ENCODE results near the gene THOC7.

The THOC7 gene

GRCh38 chr3:63863150-63864007 is at the start of gene THOC7, which contains the start of gene ATXN7:
THOC7 (minus strand) TSS chr3:63863805; CDS start chr3:63863790, 15 bp downstream.
ATXN7 (plus strand) TSS chr3:63863867; CDS start chr3:63912599, 48,732 bp downstream.
- peak; percentile 73 for DNase-seq

DNA sequence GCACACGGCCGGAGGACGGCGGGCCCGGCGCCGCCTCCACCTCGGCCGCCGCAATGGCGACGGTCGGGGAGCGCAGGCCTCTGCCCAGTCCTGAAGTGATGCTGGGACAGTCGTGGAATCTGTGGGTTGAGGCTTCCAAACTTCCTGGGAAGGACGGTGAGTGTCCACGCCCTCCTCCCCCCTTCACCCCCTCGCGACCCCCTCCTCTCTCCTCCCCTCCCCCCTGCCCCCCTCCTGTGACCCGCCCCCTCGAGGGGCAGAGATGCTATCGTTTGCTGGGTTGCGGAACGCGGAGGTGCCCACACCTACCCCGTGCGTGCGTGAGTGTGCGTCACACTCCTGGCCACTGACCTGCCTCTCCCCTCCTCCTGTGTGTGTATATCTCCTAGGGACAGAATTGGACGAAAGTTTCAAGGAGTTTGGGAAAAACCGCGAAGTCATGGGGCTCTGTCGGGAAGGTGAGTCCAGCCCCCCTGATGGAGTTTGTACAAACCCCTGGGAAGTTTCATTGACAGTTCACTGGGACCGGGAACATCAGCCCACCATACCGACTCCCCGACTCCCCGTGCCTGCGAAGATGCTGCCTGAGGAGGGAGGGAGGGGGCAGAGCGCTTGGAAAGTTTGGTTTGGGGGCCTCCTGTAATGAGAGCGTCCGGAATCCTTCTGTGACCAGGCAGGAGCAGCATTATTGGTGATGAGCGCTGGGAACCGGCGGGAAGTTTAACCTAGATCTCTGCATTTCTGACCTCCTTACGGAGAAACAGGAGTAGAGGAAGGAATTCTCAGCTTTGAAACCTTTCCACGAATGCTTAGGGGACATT is 49.4 kb upstream of the THOC7 start:
- peak; percentile 56 for DNase-seq

DNA sequence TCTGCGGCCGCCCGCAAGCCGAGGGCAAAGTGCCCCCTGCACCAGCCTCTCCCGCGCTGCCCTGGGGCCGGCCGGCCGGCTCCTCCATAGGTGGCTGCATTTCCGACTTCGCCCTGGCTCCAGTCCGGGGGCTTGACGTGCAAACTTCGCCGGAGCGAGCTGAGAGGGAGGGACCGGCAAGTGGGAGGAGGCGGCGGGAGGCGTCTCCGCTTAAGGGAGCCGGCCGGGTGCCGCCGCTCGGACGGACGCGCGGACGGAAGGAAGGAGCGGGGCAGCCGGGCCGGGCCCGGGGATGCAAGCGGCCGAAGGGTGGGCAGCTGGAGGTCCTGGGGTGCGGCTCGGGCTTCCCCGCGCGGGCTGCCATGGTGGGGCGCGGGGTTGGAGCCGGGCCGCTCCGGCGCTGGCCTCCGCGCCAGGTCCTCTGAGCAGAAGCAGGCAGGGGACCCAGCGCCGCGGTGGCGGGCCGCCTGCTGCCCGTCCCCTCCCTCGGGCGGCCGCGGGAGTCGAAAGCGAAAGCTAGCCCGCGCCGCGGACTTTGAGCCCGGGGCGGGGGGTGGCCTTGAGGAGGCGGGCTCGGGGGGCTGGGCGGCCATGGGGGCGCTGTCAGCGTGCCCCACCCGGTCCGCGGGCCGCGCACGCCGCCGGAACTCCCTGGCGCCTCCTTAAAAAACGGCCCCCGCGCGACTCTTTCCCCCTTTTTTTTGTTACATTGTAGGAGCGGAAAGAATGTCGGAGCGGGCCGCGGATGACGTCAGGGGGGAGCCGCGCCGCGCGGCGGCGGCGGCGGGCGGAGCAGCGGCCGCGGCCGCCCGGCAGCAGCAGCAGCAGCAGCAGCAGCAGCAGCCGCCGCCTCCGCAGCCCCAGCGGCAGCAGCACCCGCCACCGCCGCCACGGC is 48.5 kb upstream of the THOC7 start, which contains the start of gene SCAANT1:
SCAANT1 (minus strand) TSS at position 511 of the 895 bp plus-strand sequence.
- peak; percentile 86 for DNase-seq

DNA sequence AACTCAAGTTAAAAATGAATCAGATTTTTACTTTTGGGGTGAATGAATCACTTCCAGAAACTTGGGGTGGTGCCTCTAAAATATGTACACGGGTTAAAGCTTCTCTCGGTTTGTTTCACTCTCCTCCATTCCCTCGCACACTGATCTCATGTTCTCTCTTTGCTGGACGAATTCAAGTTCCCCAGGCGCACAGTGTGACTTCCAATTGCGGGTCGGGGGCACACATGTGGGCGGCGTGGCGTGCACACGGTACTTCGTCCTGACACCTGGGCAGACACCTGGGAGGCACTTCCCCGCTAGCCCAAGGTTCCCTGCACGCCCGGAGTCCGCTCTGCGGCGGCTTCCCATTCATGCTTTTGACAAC is 47.9 kb upstream of the THOC7 start:
- DNase-seq: no peak

DNA sequence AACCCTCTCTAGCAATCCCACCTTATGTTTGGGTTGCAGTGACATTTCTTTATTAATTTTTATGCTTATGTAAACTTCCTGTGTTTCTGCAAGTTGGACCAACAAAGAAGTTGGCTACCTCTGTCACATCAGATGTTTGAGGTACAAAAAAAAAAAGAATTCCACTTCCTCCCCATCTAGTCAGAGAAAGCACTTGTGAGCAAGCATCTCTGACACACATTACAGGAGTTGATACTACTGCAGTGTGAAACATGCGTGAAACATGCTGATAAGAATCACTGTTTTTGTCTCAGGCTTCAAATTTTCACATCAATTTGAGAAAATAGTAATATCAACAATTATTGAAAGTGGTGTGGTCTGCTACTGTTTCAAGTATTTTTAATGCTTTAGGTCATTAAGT is 47.3 kb upstream of the THOC7 start:
- DNase-seq: no peak

- DNase-seq: no peak
Measured at GRCh38 chr3:63910001-63910400, 46.4 kb upstream of the THOC7 start.

GRCh38 chr3:63909431-63909830 is 45.8 kb upstream of the THOC7 start:
- no peak for DNase-seq

- DNase-seq: no peak
Measured at GRCh38 chr3:63908776-63909175, 45.2 kb upstream of the THOC7 start.

DNA sequence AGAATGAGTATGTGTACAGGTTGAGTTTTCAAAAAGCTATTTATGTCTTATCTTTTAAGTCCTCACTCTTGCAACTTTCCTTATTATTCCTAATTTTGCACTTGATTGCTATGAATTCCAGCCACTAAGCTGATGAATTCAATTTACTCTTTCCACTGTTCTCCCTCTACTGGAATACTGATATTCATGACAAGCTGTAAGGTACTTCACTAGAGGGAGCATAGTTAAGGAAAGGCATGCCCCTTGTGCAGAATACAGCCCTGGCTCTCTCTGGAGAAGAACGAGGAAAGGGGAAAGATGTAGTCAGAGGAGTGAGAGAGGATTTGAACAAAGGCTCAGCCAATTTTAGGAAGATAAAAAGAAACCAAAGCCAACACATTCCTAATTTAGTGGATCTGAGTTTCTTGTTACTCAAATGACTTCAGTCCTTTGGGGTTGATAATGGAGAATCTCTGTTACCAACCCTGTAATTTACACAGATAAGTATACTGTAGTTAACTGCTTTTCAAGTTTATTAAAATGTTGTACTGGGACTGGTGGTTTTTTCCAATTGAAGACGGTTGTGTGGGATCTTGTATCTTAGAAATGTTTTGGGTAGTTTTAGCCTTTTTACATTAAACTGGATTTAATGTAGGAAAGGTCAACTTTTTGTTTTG is 44.6 kb upstream of the THOC7 start:
- DNase-seq: no peak

DNA sequence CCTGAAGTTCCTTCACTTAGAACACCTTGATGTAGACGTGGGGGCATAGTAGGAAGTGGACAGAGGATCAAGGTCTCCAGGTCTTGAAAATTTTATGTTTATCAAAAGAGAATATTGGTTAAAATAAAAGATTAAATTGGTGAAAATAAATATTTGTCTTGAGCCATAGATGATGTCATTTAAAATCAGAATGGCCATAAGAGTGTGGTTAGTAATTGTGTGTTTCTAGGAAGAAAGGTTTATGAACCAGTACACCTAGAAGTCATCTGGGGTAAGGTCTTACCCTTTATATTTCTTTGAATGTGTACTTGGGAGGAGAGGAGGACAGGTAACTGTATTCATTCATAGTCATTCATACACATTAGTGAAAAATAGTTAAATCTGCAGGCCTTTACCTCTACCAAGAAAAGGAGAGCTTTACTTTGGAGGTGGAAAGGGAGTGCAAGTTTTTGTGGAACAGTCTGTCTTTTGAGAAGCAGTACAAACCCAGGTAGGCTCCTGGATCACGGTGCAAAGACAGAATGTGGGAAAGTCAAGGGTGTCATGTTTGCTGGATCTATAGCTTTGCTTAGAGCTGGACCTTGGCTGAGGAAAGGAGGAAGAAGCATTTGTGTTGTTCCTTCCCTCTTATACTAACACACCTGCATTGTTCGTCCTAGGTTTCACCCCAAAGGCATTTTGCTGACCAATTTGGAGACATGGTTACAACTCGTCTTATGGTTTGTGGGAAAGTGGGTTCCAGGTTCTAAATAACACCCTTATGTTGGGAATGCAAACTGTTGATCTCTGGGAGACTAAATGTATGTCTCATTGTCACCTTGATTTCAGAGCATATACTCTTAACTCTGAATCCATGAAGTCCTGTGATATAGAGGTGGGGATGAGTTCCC is 42.4 kb upstream of the THOC7 start:
- DNase-seq: no peak

- no peak for DNase-seq
Measured at GRCh38 chr3:63900459-63900858, 36.9 kb upstream of the THOC7 start.

DNA sequence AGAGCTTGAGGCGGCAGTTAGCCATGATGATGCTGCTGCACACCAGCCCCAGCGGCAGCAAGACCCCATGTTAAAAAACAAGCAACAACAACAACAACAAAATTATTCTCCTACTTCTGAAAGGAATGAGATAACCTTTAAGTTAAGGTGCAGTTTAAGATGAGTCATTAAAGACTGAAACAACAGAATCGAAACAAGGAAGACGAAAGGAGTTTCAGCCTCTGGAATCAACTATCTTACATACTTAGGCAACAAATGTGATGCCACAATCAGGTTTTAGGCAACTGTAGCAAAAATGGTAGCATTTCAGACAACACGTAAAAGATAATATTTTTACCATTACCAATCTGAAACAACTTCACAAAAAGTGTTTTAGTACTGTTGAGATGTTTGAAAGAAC is 36.4 kb upstream of the THOC7 start:
- DNase-seq: no peak

DNA sequence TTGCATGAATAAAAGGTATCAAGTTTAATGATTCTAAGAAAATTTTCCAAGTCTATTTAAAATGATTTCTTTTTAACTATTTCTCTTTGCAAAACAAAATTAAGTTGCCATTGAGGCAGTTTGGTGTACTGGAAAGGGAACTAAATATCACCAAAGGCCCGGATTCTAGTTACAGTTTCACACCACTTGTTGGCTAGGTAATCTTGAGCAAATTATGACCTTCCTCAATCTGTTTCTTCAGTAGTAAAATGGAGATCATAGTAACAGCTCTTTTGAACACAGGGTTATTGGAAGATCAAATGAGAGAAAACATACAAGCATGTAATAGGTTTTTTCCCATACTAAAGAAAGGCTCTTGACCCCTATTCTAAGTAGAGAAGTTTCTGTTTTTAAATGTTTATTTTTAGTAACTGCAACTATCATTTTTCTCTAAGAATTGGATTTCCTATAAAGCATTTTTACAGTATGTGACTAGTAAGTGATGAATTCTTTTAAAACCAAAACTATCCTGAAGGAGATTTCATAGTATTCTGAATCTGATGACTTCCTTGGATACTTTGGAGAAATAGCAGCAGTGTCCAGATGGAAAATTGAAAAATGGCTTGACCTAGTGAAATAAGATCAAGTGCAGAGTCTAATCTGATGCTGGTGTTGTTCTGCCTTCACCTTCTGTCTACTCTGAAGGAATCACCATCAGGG is 32.9 kb upstream of the THOC7 start:
- DNase-seq: no peak

DNA sequence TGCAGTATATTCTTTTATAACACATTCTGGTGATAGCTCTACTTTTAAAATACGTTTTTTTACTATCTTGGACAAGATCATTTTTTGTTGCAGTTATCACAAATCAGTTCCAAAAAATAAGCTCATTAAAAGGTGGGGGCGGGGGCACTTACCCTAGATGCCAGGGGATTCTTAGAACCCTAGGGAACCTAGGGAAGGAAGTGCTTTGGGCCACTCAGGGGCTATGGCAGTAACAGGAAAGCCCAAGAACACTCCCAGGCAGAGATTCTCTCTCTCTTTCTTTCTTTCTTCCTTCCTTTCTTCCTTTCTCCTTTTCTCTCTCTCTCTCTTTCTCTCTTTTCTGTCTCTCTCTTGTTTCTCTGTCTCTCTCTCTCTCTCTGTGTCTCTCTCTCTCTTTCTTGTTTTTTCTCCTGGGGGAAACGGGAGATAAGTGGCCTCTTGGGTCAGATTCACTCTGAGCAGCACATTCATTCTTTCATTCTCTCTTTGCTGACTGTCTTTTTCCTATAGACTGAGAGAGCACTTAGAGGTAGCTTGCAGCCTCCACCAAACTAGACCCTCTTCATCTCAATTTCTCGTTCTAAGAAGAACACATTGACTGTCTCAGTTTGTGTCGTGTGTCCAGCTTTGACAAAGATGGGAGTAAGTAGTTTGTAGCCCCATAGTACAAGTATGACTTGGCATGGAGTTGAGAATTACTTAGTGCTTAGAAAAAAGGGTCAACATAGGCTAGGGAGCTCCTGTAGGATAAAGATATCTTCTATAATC is 32.0 kb upstream of the THOC7 start:
- DNase-seq: no peak

GRCh38 chr3:63892773-63893352 is 29.3 kb upstream of the THOC7 start:
- DNase-seq: no peak

DNA sequence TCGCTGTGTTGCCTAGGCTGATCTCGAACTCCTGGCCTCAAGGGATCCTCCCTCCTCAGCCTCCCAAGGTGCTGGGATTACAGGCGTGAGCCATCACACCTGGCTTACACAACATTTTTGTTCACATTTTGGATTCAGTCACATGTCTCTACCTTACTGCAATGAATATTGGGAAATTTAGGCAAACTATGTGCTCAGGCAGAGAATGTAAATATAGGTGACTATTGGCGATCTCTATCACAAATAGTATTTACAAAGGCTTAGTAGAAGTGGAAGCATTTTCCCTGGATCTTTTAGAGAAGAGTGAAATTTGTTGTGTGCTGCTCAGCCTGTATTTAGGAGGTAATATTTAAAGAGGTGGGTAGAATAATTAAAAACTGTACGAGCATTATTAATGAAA is 27.9 kb upstream of the THOC7 start:
- DNase-seq: no peak

- no peak for DNase-seq
Measured at GRCh38 chr3:63886858-63887257, 23.3 kb upstream of the THOC7 start.

- DNase-seq: no peak
Measured at GRCh38 chr3:63880653-63881052, 17.0 kb upstream of the THOC7 start.

DNA sequence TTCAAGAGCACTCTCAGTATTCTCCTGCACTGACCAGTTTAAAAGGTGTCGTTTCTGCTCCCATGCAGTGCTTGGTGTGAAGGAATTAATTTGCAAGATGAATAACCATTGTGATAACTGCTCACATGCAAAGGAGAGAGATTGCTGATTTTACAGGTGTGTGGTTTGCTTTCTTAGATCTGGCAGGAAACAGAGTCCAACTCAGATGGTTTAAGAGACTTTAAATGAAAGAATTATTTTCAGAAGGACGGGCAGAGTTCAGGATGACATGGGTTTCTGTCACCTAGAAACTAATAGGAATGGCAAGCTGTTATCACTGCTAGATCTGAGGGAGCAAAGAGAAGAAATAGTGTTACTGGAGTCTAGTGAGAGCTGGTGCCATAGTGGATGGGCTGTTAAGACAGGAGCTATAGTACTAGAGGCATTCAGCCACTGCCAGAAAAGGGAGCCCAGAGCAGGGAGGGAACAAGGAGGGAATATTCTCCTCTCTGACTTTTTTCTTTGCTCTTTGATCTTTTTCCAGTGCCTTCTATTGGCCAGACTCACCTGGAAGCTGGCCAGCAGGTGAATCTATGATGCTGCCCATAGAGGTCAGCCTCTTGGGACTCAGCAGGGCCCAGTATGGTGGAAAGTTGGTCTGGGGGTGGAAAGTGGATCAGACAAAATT is 14.9 kb upstream of the THOC7 start:
- DNase-seq: no peak

Data from activated CD8-positive, alpha-beta memory T cell treated with anti-CD3 and anti-CD28 coated beads, Interleukin-2, amount 50 U/mL, for 4 hours (primary cell).